Subcutaneous adipose tissue (tissue), 4 donors: Measurements from ENCODE around the gene MATR3. TPM values are rescaled to one million over a fixed set of nuclear protein-coding genes. Genes with fewer than 3 reads are reported as not detected.

Experiments
- total RNA-seq, 4 donors: library from RNA; depleted of rRNA; stranded (reverse); fragments of >200 nt; gene quantifications; one replicate each; pipeline ENCODE4 v1.1.0, GENCODE V29; 2016
- TF ChIP-seq, protein P1 (sequence below): fragments of 450-650 bp; IDR thresholded peaks from one replicate; pipeline ENCODE4 v1.5.1; 2016; ENCODE audit warnings: low read depth, mild to moderate bottlenecking, control low read depth, antibody characterized with exemption, moderate library complexity

The MATR3 gene
- total RNA-seq, 4 donors from 2014 or later: 220 to 244 (median 234) TPM

DNA sequence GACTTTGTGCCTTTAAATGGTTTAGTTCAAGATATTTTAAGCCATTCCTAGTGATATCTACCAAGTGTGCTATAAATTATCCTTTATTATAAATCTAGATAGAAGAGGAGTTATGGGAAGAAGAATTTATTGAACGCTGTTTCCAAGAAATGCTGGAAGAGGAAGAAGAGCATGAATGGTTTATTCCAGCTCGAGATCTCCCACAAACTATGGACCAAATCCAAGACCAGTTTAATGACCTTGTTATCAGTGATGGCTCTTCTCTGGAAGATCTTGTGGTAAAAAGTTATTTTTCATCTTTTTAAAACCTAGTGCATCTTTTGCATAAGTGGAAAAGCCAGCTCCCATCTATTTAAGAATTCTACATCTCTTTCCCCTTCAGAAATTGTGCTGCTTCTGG is 70.9 kb downstream of the MATR3 start:
- TF ChIP-seq, protein P1, sequence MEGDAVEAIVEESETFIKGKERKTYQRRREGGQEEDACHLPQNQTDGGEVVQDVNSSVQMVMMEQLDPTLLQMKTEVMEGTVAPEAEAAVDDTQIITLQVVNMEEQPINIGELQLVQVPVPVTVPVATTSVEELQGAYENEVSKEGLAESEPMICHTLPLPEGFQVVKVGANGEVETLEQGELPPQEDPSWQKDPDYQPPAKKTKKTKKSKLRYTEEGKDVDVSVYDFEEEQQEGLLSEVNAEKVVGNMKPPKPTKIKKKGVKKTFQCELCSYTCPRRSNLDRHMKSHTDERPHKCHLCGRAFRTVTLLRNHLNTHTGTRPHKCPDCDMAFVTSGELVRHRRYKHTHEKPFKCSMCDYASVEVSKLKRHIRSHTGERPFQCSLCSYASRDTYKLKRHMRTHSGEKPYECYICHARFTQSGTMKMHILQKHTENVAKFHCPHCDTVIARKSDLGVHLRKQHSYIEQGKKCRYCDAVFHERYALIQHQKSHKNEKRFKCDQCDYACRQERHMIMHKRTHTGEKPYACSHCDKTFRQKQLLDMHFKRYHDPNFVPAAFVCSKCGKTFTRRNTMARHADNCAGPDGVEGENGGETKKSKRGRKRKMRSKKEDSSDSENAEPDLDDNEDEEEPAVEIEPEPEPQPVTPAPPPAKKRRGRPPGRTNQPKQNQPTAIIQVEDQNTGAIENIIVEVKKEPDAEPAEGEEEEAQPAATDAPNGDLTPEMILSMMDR: no peak

DNA sequence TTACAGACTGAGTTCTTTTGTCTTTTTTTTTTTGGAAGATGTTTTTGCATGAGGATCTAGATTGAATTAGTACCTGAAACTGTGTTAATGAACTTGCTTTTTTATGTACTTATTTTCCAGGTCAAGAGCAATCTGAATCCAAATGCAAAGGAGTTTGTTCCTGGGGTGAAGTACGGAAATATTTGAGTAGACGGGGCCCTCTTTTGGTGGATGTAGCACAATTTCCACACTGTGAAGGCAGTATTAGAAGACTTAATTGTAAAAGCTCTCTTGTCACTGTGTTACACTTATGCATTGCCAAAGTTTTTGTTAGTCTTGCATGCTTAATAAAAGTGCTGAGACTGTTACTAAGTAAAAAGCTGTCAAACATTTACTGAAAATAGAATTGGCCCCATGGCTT is 75.1 kb downstream of the MATR3 start:
- TF ChIP-seq, protein P1: no peak

DNA sequence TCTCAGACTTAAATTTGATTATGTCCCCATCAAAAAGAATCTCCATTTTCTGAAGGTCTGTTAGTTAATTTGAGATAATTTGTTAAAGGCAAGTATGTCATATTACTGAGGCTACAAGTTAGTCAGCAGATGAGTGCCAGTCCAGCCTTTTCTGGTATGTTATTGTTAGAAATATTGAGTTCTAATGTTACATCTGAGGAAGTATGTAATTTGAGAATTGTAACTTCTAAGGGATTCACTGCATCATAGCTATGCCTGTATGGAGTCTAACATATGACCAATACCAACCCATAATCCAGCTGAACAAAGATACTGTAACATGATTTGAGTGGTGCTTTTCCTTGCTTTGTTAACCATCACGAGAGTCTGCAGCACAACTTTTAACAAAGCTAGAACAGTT is 75.6 kb downstream of the MATR3 start:
- TF ChIP-seq, protein P1: no peak

DNA sequence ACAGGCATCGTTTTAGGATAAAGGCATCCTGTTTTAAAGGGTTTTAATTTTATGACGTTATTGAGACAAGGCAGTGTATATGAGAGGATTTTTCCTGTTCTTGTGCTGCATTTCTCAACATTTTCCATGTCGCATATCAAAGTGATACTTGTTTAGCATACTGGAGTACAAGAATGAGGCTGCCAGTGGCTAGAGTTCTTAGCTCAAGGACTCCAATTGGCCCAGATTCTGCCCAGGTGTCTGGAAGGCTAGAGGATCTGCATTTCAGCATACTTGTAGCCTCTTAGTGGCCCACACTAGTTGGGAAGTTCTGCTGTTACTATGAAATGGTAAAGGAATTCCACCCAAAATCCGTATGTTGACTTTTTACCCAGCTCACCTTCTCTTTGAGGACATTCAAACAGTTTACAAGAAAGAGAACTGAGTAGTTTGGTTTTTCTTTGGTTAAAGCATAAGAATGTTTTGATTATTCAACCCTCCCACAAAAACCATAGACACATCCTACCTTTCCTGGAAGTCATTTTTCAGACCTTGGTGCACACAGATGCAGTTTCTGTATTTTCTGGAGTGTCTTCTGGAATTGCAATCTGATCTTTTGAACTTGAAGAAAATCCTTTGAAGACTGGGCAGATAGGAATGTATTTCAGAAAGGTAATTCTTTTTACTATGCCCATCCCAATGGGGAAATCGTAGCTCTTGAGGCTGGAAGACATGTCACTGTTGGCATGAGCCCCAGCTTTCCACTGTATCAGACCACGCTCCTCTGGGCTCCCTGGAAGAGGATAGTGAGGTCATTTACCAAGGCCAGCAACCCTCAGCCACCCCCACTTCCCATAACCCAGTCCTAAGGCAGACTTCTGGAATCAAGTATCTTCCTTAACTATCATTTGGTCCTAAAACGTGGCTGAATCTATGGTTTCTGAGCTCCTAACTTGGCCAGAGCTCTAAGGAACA is 78.2 kb downstream of the MATR3 start:
- TF ChIP-seq, protein P1: no peak

DNA sequence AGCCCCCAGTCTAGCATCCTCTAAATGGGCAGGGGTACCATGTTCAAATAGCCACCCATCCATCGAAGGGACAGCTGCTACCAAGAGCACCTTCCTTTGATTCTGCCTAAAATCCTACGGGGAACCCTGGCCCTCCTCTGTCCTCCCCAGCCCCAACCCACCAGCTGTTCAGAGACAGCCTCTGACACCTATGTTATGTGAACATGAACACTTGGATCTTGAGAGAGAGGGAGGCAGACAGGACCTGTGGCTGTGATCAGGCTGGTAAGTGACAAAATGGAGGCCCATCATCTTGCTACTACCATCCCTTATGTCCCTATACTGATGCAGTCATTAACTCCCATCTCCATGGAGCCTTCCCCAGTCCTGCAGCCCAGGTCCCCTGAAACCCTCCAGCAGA is 81.4 kb downstream of the MATR3 start:
- TF ChIP-seq, protein P1: no peak

DNA sequence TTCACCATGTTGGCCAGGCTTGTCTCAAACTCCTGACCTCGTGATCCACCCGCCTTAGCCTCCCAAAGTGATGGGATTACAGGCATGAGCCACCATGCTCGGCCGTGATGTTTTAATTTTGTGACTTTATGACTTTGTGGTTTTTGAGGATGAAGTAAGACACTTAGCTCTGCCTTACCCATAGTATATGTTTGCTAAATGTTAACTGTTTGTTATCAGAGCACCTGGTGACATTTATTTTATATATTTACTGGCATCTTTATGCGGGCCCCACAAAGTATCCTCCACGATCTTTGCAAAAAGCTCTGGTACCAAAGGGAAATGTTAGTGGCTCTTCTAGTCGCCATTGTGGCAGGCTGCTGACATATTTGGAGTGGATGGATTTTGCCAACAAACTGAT is 82.8 kb downstream of the MATR3 start:
- TF ChIP-seq, protein P1: no peak

DNA sequence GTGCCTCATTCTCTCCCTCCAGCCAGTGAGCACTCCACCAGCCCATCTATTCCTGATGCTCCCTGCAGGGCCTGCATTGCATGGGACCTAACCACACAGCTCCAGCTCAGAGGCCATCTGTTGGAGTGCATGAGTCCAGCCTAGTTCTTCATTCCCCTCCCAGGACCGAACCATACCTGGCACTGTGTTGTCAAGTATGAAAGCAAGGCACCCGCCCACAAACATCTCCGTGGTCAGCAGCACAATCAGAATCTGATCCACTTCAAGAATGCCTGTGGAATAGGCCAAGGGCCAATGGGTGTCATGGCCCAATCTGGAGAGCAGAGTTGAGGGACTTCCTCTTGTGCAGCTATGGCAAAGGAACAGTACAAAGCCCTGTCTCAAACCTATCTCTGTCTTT is 83.7 kb downstream of the MATR3 start:
- TF ChIP-seq, protein P1: no peak
